Tibial nerve (tissue), 4 donors: ENCODE data around the gene RPL23. TPM values are rescaled to one million over a fixed set of nuclear protein-coding genes. Genes with fewer than 3 reads are reported as not detected.
A peak's percentile ranks its signal among the peaks of the same experiment; 100 is the strongest.

Source experiments
- DNase-seq, 2 donors: peaks; one replicate each; pipeline ENCODE4 v3.0.0-alpha.2; 2019; ENCODE audit warnings: low spot score in 2 of 2
- H3K27ac ChIP-seq, 4 donors: fragments of 200-600 bp; sonication (generic) in 3 of 4; one replicate each; pipeline ENCODE4 v1.5.1; 2017 to 2019; ENCODE audit warnings: mild to moderate bottlenecking in 1 of 4
- H3K27me3 ChIP-seq, 2 donors: fragments of 200-600 bp; sonication (generic) in 1 of 2; one replicate each; pipeline versions ENCODE4 v1.5.1 to v1.6.0; 2017 to 2019
- H3K36me3 ChIP-seq, 3 donors: fragments of 200-600 bp; sonication (generic); one replicate each; pipeline ENCODE4 v1.5.1; 2018 to 2019
- H3K4me1 ChIP-seq, 4 donors: fragments of 200-600 bp; sonication (generic) in 3 of 4; one replicate each; pipeline ENCODE4 v1.5.1; 2017 to 2019
- H3K4me3 ChIP-seq, 4 donors: fragments of 200-600 bp; sonication (generic) in 3 of 4; one replicate each; pipeline ENCODE4 v1.5.1; 2017 to 2019; ENCODE audit warnings: mild to moderate bottlenecking in 1 of 4, moderate library complexity in 1 of 4
- H3K9me3 ChIP-seq, 4 donors: fragments of 200-600 bp; sonication (generic) in 3 of 4; one replicate each; pipeline ENCODE4 v1.5.1; 2017 to 2019
- EP300 ChIP-seq, 2 donors: sonication (generic); formaldehyde crosslinking; IDR thresholded peaks; one replicate each; pipeline ENCODE4 v1.6.1; 2017; ENCODE audit warnings: antibody characterized with exemption in 2 of 2, mild to moderate bottlenecking in 1 of 2
- POLR2A ChIP-seq, 2 donors: fragments of 450-650 bp; IDR thresholded peaks; one replicate each; pipeline ENCODE4 v1.6.1; 2017; ENCODE audit warnings: antibody characterized with exemption in 2 of 2, mild to moderate bottlenecking in 2 of 2, moderate library complexity in 2 of 2
- WGBS, 2 donors: methylation state at CpG; one replicate each; pipeline ENCODE4 v1.1.5; 2018; 5-methylcytosine and 5-hydroxymethylcytosine counted together
- total RNA-seq, 4 donors: library from RNA; depleted of rRNA; stranded (reverse); fragments of >200 nt; gene quantifications; one replicate each; pipeline ENCODE4 v1.1.0, GENCODE V29; 2016
- TF ChIP-seq, protein P1 (sequence below), 5 experiments: fragments of 200-600 bp in 3 of 5; fragments of 450-650 bp in 2 of 5; sonication (generic) in 3 of 5; IDR thresholded peaks; one replicate each; pipeline ENCODE4 v1.5.1; 2016 to 2019; ENCODE audit warnings: antibody characterized with exemption in 5 of 5, mild to moderate bottlenecking in 3 of 5, moderate library complexity in 2 of 5

RPL23 gene
- total RNA-seq, 4 donors from 2014 or later: 1,112 to 1,642 (median 1,331) TPM

DNA sequence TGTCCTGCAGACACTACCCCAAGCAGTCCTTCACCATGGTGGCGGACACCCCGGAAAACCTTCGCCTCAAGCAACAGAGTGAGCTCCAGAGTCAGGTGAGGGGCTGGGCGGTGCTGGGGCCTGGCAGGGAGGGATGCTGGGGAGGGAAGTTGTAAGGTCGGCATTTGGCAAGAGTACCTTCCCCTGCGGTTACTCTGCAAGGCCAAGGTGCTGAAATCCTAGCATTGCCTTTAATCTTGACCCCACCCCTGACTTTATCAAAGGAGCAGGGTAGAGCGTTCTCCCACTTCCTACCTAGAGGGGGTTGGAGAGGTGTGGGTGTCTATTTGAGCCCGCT lies 36.9 kb upstream of the RPL23 start:
- Histone ChIP-seq H3K4me1 (peaks cover 0 to 90% (median 50%) of the 10 kb centered on the region in 4 donors), H3K9me3 (no peaks in the 10 kb centered on the region), H3K27ac (peak overlapping the region in 2 of 4 donors; percentile 23 to 46), H3K36me3 (peaks cover 4 to 62% (median 4%) of the 10 kb centered on the region in 3 donors), H3K4me3 (no peak overlapping the region), H3K27me3 (no peaks in the 10 kb centered on the region)
- DNase-seq: no peak
- 93% methylated on average over 8 of the region's 8 CpGs for WGBS, 2 donors
- TF ChIP-seq EP300 (IDR thresholded peaks at IDR 0.05): no peak
- no peak for TF ChIP-seq POLR2A (IDR thresholded peaks at IDR 0.05)
- TF ChIP-seq, protein P1, sequence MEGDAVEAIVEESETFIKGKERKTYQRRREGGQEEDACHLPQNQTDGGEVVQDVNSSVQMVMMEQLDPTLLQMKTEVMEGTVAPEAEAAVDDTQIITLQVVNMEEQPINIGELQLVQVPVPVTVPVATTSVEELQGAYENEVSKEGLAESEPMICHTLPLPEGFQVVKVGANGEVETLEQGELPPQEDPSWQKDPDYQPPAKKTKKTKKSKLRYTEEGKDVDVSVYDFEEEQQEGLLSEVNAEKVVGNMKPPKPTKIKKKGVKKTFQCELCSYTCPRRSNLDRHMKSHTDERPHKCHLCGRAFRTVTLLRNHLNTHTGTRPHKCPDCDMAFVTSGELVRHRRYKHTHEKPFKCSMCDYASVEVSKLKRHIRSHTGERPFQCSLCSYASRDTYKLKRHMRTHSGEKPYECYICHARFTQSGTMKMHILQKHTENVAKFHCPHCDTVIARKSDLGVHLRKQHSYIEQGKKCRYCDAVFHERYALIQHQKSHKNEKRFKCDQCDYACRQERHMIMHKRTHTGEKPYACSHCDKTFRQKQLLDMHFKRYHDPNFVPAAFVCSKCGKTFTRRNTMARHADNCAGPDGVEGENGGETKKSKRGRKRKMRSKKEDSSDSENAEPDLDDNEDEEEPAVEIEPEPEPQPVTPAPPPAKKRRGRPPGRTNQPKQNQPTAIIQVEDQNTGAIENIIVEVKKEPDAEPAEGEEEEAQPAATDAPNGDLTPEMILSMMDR (IDR thresholded peaks at IDR 0.05): no peak

DNA sequence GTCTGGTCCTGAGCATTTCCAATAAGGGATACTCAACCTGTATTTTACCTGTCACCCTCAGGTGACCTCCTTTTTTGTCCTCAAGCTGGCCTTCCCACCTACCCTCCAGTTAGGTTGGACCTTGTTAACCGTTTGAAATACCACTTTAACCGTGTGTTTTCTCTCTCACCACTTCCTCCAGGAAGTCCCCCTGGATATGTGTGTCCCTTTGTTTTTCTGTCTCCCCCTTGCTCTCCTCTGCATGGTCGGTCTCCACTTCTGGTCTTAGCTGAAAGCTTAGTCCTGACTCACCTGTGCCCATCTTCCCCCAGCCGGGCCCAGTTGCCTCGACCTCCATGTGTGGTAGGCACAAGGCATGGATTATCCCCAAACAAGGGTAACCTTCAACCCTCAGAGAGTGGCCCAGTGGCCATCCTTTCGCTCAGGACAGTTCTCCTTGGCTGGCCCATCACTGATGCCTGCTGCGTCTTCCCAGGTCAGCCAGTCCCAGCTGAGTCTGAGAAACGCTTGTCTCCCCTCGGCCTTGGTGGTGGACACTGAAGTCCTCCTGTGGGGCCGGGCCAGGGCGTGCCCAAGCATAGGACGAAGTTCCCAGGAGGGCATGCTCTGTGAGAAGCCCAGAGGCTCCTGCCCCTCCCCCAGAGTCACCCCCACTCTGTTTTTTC lies 36.4 kb upstream of the RPL23 start:
- H3K9me3 ChIP-seq: no peaks in the 10 kb centered on the region
- DNase-seq: no peak
- TF ChIP-seq, protein P1 (IDR thresholded peaks at IDR 0.05): no peak
- TF ChIP-seq POLR2A (IDR thresholded peaks at IDR 0.05) (no peak), EP300 (IDR thresholded peaks at IDR 0.05) (no peak)
- H3K4me3 ChIP-seq: no peak overlapping the region
- no peaks in the 10 kb centered on the region for H3K27me3 ChIP-seq
- 75 to 76% methylated on average over 12 of the region's 12 CpGs for WGBS, 2 donors
- peaks cover 4 to 61% (median 4%) of the 10 kb centered on the region in 3 donors for H3K36me3 ChIP-seq
- H3K4me1 ChIP-seq: peaks cover 0 to 95% (median 55%) of the 10 kb centered on the region in 4 donors
- peak overlapping the region in 2 of 4 donors; percentile 38 to 46 for H3K27ac ChIP-seq

DNA sequence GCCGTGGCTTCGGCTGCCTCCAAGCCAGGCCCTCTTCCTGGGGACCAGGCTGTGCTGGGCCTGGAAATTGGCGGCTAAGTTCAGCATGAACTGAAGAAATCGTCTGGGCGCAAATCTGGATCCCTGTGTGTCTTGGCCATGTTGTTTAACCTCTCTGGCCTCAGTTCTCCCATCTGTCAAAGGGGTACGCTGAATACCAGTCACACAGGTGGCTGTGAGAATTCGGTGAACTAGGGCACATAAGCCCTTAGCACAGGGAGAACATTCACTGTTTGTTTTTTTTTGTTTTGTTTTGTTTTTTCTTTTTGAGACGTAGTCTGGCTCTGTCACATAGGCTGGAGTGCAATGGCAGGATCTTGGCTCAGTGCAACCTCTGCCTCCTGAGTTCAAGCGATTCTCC lies 35.3 kb upstream of the RPL23 start:
- Histone ChIP-seq H3K36me3 (peaks cover 4 to 56% (median 4%) of the 10 kb centered on the region in 3 donors), H3K4me3 (no peak overlapping the region), H3K9me3 (no peaks in the 10 kb centered on the region), H3K27me3 (no peaks in the 10 kb centered on the region), H3K4me1 (peaks cover 0 to 96% (median 59%) of the 10 kb centered on the region in 4 donors), H3K27ac (peak overlapping the region in 1 of 4 donors; percentile 49)
- WGBS, 2 donors: 78 to 80% methylated on average over 9 of the region's 9 CpGs
- TF ChIP-seq POLR2A (IDR thresholded peaks at IDR 0.05): no peak
- TF ChIP-seq EP300 (IDR thresholded peaks at IDR 0.05): no peak
- TF ChIP-seq, protein P1 (IDR thresholded peaks at IDR 0.05): no peak
- no peak for DNase-seq

DNA sequence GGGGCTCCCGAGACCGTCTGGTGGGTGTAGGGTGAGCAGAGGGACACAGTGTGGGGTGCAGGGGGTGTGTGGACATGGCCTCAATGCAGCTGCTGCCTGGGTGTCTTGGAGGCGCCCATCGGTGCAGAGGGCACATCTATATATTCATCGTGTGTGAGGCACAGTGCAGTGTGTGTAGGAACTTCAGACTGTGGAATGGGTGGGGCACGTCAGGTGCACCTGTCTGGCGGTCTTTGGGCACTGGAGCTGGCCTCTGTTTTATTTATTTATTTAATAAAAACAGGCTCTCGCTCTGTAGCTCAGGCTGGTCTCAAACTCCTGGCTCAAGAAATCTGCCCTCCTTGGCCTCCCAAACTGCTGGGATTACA lies 33.1 kb upstream of the RPL23 start:
- DNase-seq: no peak
- TF ChIP-seq POLR2A (IDR thresholded peaks at IDR 0.05): no peak
- no peak for TF ChIP-seq EP300 (IDR thresholded peaks at IDR 0.05)
- TF ChIP-seq, protein P1 (IDR thresholded peaks at IDR 0.05): no peak
- Histone ChIP-seq H3K36me3 (peaks cover 0 to 40% (median 4%) of the 10 kb centered on the region in 3 donors), H3K4me3 (no peak overlapping the region), H3K27me3 (no peaks in the 10 kb centered on the region), H3K27ac (peak overlapping the region in 3 of 4 donors; percentile 76 to 94 (median 90)), H3K9me3 (no peaks in the 10 kb centered on the region), H3K4me1 (peaks cover 0 to 100% (median 64%) of the 10 kb centered on the region in 4 donors)
- WGBS, 2 donors: 41 to 47% methylated on average over 8 of the region's 8 CpGs
